Lower leg skin (tissue), 3 donors: ENCODE measurements around the gene CCR9.

Source experiments
- CTCF ChIP-seq, 3 donors: fragments of 450-650 bp; IDR thresholded peaks; one replicate each; pipeline ENCODE4 v1.5.1; 2016; ENCODE audit warnings: antibody characterized with exemption in 3 of 3, mild to moderate bottlenecking in 3 of 3, moderate library complexity in 2 of 3
- POLR2A ChIP-seq, 2 donors: fragments of 450-650 bp; IDR thresholded peaks; one replicate each; pipeline ENCODE4 v1.6.1; 2016 to 2017; ENCODE audit warnings: antibody characterized with exemption in 2 of 2, mild to moderate bottlenecking in 1 of 2, moderate library complexity in 1 of 2

- TF ChIP-seq CTCF (IDR thresholded peaks at IDR 0.05): no peak
- TF ChIP-seq POLR2A (IDR thresholded peaks at IDR 0.05): no peak
These were observed at the start of gene CCR9 for GRCh38 chr3:45885979-45886705.
